Neural progenitor cell (in vitro differentiated cells): ENCODE results near the gene EYA4. TPM values are rescaled to one million over a fixed set of nuclear protein-coding genes. Genes with fewer than 3 reads are reported as not detected.

Experiments
- DNase-seq: peaks from one replicate; pipeline ENCODE4 v3.0.0-alpha.2; 2016; ENCODE audit warnings: low spot score
- H2AFZ ChIP-seq: fragments of 200-600 bp; sonication (generic); replicated peaks from 2 replicates; pipeline ENCODE4 v1.6.1; 2016; ENCODE audit warnings: antibody characterized with exemption
- H3F3A ChIP-seq: fragments of 200-600 bp; sonication (generic); 2 replicates; pipeline ENCODE4 v1.6.1; 2016; ENCODE audit warnings: antibody characterized with exemption, low read depth
- H3K27ac ChIP-seq: fragments of 200-600 bp; sonication (generic); 2 replicates; pipeline ENCODE4 v1.5.1; 2016; ENCODE audit warnings: mild to moderate bottlenecking
- H3K27me3 ChIP-seq: fragments of 200-600 bp; sonication (generic); 2 replicates; pipeline ENCODE4 v1.6.1; 2016; ENCODE audit warnings: mild to moderate bottlenecking, moderate library complexity
- H3K36me3 ChIP-seq: fragments of 200-600 bp; sonication (generic); 2 replicates; pipeline ENCODE4 v1.5.1; 2016
- H3K4me1 ChIP-seq: fragments of 200-600 bp; sonication (generic); 2 replicates; pipeline ENCODE4 v1.6.1; 2016; ENCODE audit warnings: mixed run types
- H3K4me2 ChIP-seq: fragments of 200-600 bp; sonication (generic); 2 replicates; pipeline ENCODE4 v1.6.1; 2016
- H3K4me3 ChIP-seq: fragments of 200-600 bp; sonication (generic); 2 replicates; pipeline ENCODE4 v1.5.1; 2016
- H3K79me2 ChIP-seq: fragments of 200-600 bp; sonication (generic); 2 replicates; pipeline ENCODE4 v1.6.1; 2016; ENCODE audit warnings: low read depth
- H3K9ac ChIP-seq: fragments of 200-600 bp; sonication (generic); 2 replicates; pipeline ENCODE4 v1.6.1; 2016
- H3K9me3 ChIP-seq: fragments of 200-600 bp; sonication (generic); 2 replicates; pipeline ENCODE4 v1.5.1; 2016; ENCODE audit warnings: low read depth
- H4K20me1 ChIP-seq: fragments of 200-600 bp; sonication (generic); 2 replicates; pipeline ENCODE4 v1.6.1; 2016; ENCODE audit warnings: low read depth
- H3K27ac Mint-ChIP-seq: 3 replicates; pipeline ENCODE4 v1.8.0; 2021; ENCODE audit warnings: mixed read lengths
- H3K27me3 Mint-ChIP-seq: 2 replicates; pipeline ENCODE4 v1.8.0; 2022; ENCODE audit warnings: low read depth, mild to moderate bottlenecking, inconsistent platforms, moderate library complexity, mixed read lengths; ENCODE audit not compliant: insufficient read depth
- H3K36me3 Mint-ChIP-seq: 3 replicates; pipeline ENCODE4 v1.8.0; 2021; ENCODE audit warnings: mixed read lengths
- H3K4me1 Mint-ChIP-seq: 3 replicates; pipeline ENCODE4 v1.8.0; 2021; ENCODE audit warnings: mixed read lengths
- H3K4me3 Mint-ChIP-seq: 3 replicates; pipeline ENCODE4 v1.8.0; 2021; ENCODE audit warnings: mild to moderate bottlenecking, moderate library complexity, mixed read lengths
- H3K9me3 Mint-ChIP-seq: 3 replicates; pipeline ENCODE4 v1.8.0; 2020; ENCODE audit warnings: mixed read lengths
- CTCF ChIP-seq: fragments of 200-600 bp; sonication (generic); IDR thresholded peaks from 2 replicates; pipeline ENCODE4 v1.5.1; 2017; ENCODE audit warnings: antibody characterized with exemption, mild to moderate bottlenecking
- EZH2 ChIP-seq: fragments of 200-600 bp; sonication (generic); IDR thresholded peaks from 2 replicates; pipeline ENCODE4 v1.6.1; 2017; ENCODE audit warnings: antibody characterized with exemption, mild to moderate bottlenecking, moderate library complexity
- EZH2phosphoT487 ChIP-seq: fragments of 200-600 bp; sonication (generic); IDR thresholded peaks from 2 replicates; pipeline ENCODE4 v1.6.1; 2017; ENCODE audit warnings: antibody characterized with exemption
- total RNA-seq: library from RNA; depleted of rRNA; stranded (reverse); fragments of >200 nt; gene quantifications from 2 replicates; pipeline ENCODE4 v1.2.3, GENCODE V29; 2015; ENCODE audit warnings: low replicate concordance

The EYA4 gene
- total RNA-seq, 1 donor from 2014 or later: 2.4 TPM

- Mint-ChIP-seq H3K27me3 (no peaks in the 10 kb centered on the region), H3K4me3 (no peak overlapping the region), H3K27ac (no peak overlapping the region), H3K36me3 (no peaks in the 10 kb centered on the region), H3K4me1 (no peaks in the 10 kb centered on the region), H3K9me3 (no peaks in the 10 kb centered on the region)
- Histone ChIP-seq H3K79me2 (no peaks in the 10 kb centered on the region), H3F3A (no peaks in the 10 kb centered on the region), H3K27ac (no peak overlapping the region), H3K27me3 (no peaks in the 10 kb centered on the region), H3K4me2 (no peak overlapping the region), H3K9me3 (no peaks in the 10 kb centered on the region), H3K4me1 (peaks cover 4% of the 10 kb centered on the region), H4K20me1 (no peaks in the 10 kb centered on the region), H3K9ac (no peak overlapping the region), H3K4me3 (no peak overlapping the region), H2AFZ (no peak overlapping the region), H3K36me3 (no peaks in the 10 kb centered on the region)
- TF ChIP-seq EZH2phosphoT487 (no peak), EZH2 (no peak), CTCF (no peak)
- no peak for DNase-seq
These were observed 138.9 kb downstream of the EYA4 start for GRCh38 chr6:133380047-133380446.

GRCh38 chr6:133380723-133381122, 139.6 kb downstream of the EYA4 start:
- Histone ChIP-seq H3K9me3 (no peaks in the 10 kb centered on the region), H2AFZ (no peak overlapping the region), H3K4me1 (peaks cover 4% of the 10 kb centered on the region), H3K27ac (no peak overlapping the region), H3K4me3 (no peak overlapping the region), H3K4me2 (no peak overlapping the region), H3K79me2 (no peaks in the 10 kb centered on the region), H3K36me3 (no peaks in the 10 kb centered on the region), H3K27me3 (no peaks in the 10 kb centered on the region), H3F3A (no peaks in the 10 kb centered on the region), H4K20me1 (no peaks in the 10 kb centered on the region), H3K9ac (no peak overlapping the region)
- TF ChIP-seq CTCF: no peak
- Mint-ChIP-seq H3K4me1 (no peaks in the 10 kb centered on the region), H3K36me3 (no peaks in the 10 kb centered on the region), H3K27me3 (no peaks in the 10 kb centered on the region), H3K4me3 (no peak overlapping the region), H3K27ac (no peak overlapping the region), H3K9me3 (no peaks in the 10 kb centered on the region)
- no peak for DNase-seq

GRCh38 chr6:133388731-133389130, 147.6 kb downstream of the EYA4 start:
- no peaks in the 10 kb centered on the region for H4K20me1 ChIP-seq
- H3K36me3 ChIP-seq: no peaks in the 10 kb centered on the region
- no peaks in the 10 kb centered on the region for H3K9me3 Mint-ChIP-seq
- H3K36me3 Mint-ChIP-seq: no peaks in the 10 kb centered on the region
- no peak overlapping the region for H3K4me3 Mint-ChIP-seq
- H3F3A ChIP-seq: no peaks in the 10 kb centered on the region
- TF ChIP-seq EZH2 (no peak), EZH2phosphoT487 (no peak), CTCF (no peak)
- no peaks in the 10 kb centered on the region for H3K9me3 ChIP-seq
- DNase-seq: no peak
- no peak overlapping the region for H3K27ac Mint-ChIP-seq
- no peaks in the 10 kb centered on the region for H3K27me3 Mint-ChIP-seq
- no peak overlapping the region for H3K9ac ChIP-seq
- H3K4me1 ChIP-seq: peaks cover 16% of the 10 kb centered on the region
- peak overlapping the region; percentile 29 for H2AFZ ChIP-seq
- H3K4me1 Mint-ChIP-seq: peaks cover 28% of the 10 kb centered on the region
- H3K4me3 ChIP-seq: no peak overlapping the region
- no peaks in the 10 kb centered on the region for H3K79me2 ChIP-seq
- no peaks in the 10 kb centered on the region for H3K27me3 ChIP-seq
- no peak overlapping the region for H3K27ac ChIP-seq
- H3K4me2 ChIP-seq: no peak overlapping the region

- Mint-ChIP-seq H3K36me3 (no peaks in the 10 kb centered on the region), H3K27ac (no peak overlapping the region), H3K4me1 (peaks cover 35% of the 10 kb centered on the region), H3K27me3 (no peaks in the 10 kb centered on the region), H3K4me3 (no peak overlapping the region), H3K9me3 (no peaks in the 10 kb centered on the region)
- no peaks in the 10 kb centered on the region for H3K9me3 ChIP-seq
- no peak for DNase-seq
- H4K20me1 ChIP-seq: no peaks in the 10 kb centered on the region
- no peaks in the 10 kb centered on the region for H3F3A ChIP-seq
- H3K36me3 ChIP-seq: no peaks in the 10 kb centered on the region
- TF ChIP-seq CTCF: no peak
- no peak for TF ChIP-seq EZH2
- no peak for TF ChIP-seq EZH2phosphoT487
- no peak overlapping the region for H3K4me3 ChIP-seq
- H3K4me1 ChIP-seq: peaks cover 16% of the 10 kb centered on the region
- no peak overlapping the region for H3K9ac ChIP-seq
- H3K4me2 ChIP-seq: no peak overlapping the region
- no peak overlapping the region for H2AFZ ChIP-seq
- H3K27me3 ChIP-seq: no peaks in the 10 kb centered on the region
- no peak overlapping the region for H3K27ac ChIP-seq
- H3K79me2 ChIP-seq: no peaks in the 10 kb centered on the region
These were observed 149.0 kb downstream of the EYA4 start for GRCh38 chr6:133390168-133390567.
